ENCODE data around the gene SLC6A19.

- no peak for TF ChIP-seq NFE2L2 (IDR thresholded peaks at IDR 0.05; ENCODE audit: low read length)
- no peak for TF ChIP-seq FOSL2 (CRISPR knock-in tag; IDR thresholded peaks at IDR 0.05)
- TF ChIP-seq PHF8 (CRISPR knock-in tag; IDR thresholded peaks at IDR 0.05) = no peak
- no peak for TF ChIP-seq IRF2 (CRISPR knock-in tag; IDR thresholded peaks at IDR 0.05)
- no peak for TF ChIP-seq ZFP91 (CRISPR knock-in tag; IDR thresholded peaks at IDR 0.05; ENCODE audit: borderline replicate concordance)
- no peak for TF ChIP-seq ZNF609 (CRISPR knock-in tag; IDR thresholded peaks at IDR 0.05; ENCODE audit: borderline replicate concordance)
Observed at GRCh38 chr5:1243487-1244130, 42.2 kb downstream of the SLC6A19 start.

Data from HepG2 (cell line).